H1 (cell line): ENCODE measurements around the gene RER1.

ENCODE experiments used
- EZH2 ChIP-seq: fragments of 200-600 bp; sonication (generic); IDR thresholded peaks from 2 replicates; pipeline ENCODE4 v1.7.1; 2012; ENCODE audit warnings: low read depth, mild to moderate bottlenecking, moderate library complexity, low read length, inconsistent platforms; ENCODE audit not compliant: severe bottlenecking
- GTF2F1 ChIP-seq: IDR thresholded peaks from 2 replicates; pipeline ENCODE4 v1.6.1; 2012; ENCODE audit warnings: low read depth, low read length, improper control_type of control experiment, borderline replicate concordance
- RAD21 ChIP-seq, 2 experiments: IDR thresholded peaks in 1 of 2; conservative IDR thresholded peaks in 1 of 2; 2 replicates each; pipeline ENCODE4 v1.6.1; 2011; ENCODE audit warnings: low read depth in 2 of 2, low read length in 2 of 2, improper control_type of control experiment in 1 of 2, inconsistent platforms in 1 of 2, mild to moderate bottlenecking in 1 of 2, moderate library complexity in 1 of 2
- SRF ChIP-seq: IDR thresholded peaks from 2 replicates; pipeline ENCODE4 v1.6.1; 2011; ENCODE audit warnings: mild to moderate bottlenecking, low read depth, low read length, moderate library complexity

DNA sequence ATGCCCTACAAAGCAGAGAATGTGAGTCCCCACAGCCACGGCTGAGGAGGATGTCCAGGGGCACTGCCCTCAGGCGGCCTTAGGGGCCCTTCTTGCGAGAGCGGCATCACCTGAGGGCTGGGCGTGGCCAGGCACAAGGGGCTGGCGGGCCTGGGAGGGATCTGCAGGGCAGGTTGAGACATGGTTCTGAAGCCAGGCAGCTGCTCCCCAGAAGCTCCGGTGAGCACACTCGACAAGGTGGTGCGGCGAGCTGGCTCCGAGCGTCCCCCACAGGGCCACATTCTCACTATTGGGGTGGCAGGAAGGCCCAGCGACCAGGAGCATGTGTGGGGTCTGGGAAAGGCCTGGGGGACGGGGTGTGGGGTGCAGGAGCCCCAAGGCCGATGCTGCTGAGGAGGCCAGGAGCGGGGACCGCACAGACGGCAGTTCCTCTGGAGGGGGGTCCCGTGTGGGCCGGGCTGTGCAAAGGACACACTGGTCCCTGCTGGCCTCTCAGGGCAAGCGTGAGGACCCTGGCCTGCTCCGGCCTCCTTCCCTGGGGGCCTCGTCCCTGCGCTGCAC lies 47.4 kb upstream of the RER1 start:
- TF ChIP-seq SRF, result no peak
- no peak for TF ChIP-seq RAD21 (IDR thresholded peaks at IDR 0.05 in 1 of 2, conservative IDR thresholded peaks at IDR 0.05 in 1 of 2; ENCODE audit: low read depth in 2 of 2, low read length in 2 of 2)
- no peak for TF ChIP-seq EZH2
- no peak for TF ChIP-seq GTF2F1
